ENCODE data around the gene CACNA1D.
A peak's percentile ranks its signal among the peaks of the same experiment; 100 is the strongest.

CACNA1D gene

GRCh38 chr3:53583161-53583690 lies 88.8 kb downstream of the CACNA1D start:
- DNase-seq, result no peak

GRCh38 chr3:53585049-53585448 lies 90.6 kb downstream of the CACNA1D start:
- DNase-seq, result no peak

GRCh38 chr3:53585627-53586026 lies 91.2 kb downstream of the CACNA1D start:
- no peak for DNase-seq

- DNase-seq, result no peak
Observed at GRCh38 chr3:53588122-53588521, 93.7 kb downstream of the CACNA1D start.

GRCh38 chr3:53589201-53589600 lies 94.8 kb downstream of the CACNA1D start:
- DNase-seq, result no peak

GRCh38 chr3:53589806-53590205 lies 95.4 kb downstream of the CACNA1D start:
- DNase-seq, result no peak

GRCh38 chr3:53590606-53591005 lies 96.2 kb downstream of the CACNA1D start:
- no peak for DNase-seq

- no peak for DNase-seq
Observed at GRCh38 chr3:53591646-53592045, 97.2 kb downstream of the CACNA1D start.

- no peak for DNase-seq
Observed at GRCh38 chr3:53592862-53593261, 98.5 kb downstream of the CACNA1D start.

- DNase-seq, result no peak
Observed at GRCh38 chr3:53593611-53594010, 99.2 kb downstream of the CACNA1D start.

GRCh38 chr3:53594276-53594675 lies 99.9 kb downstream of the CACNA1D start:
- no peak for DNase-seq

GRCh38 chr3:53595660-53596059 lies 101.2 kb downstream of the CACNA1D start:
- no peak for DNase-seq

- DNase-seq, result no peak
Observed at GRCh38 chr3:53597136-53597915, 102.9 kb downstream of the CACNA1D start.

GRCh38 chr3:53599771-53600170 lies 105.4 kb downstream of the CACNA1D start:
- no peak for DNase-seq

GRCh38 chr3:53602866-53603265 lies 108.5 kb downstream of the CACNA1D start:
- no peak for DNase-seq

- DNase-seq, result no peak
Observed at GRCh38 chr3:53604232-53604631, 109.8 kb downstream of the CACNA1D start.

GRCh38 chr3:53606793-53607192 lies 112.4 kb downstream of the CACNA1D start:
- DNase-seq, result no peak

GRCh38 chr3:53612508-53612907 lies 118.1 kb downstream of the CACNA1D start:
- DNase-seq, result no peak

GRCh38 chr3:53613125-53613524 lies 118.7 kb downstream of the CACNA1D start:
- DNase-seq, result no peak

GRCh38 chr3:53614307-53614706 lies 119.9 kb downstream of the CACNA1D start:
- no peak for DNase-seq

GRCh38 chr3:53616321-53616720 lies 121.9 kb downstream of the CACNA1D start:
- no peak for DNase-seq

- DNase-seq, result peak; percentile 4
Observed at GRCh38 chr3:53616971-53617892, 122.8 kb downstream of the CACNA1D start.

GRCh38 chr3:53617893-53618523 lies 123.6 kb downstream of the CACNA1D start:
- no peak for DNase-seq
